ENCODE data around the gene INTS3.

The INTS3 gene

DNA sequence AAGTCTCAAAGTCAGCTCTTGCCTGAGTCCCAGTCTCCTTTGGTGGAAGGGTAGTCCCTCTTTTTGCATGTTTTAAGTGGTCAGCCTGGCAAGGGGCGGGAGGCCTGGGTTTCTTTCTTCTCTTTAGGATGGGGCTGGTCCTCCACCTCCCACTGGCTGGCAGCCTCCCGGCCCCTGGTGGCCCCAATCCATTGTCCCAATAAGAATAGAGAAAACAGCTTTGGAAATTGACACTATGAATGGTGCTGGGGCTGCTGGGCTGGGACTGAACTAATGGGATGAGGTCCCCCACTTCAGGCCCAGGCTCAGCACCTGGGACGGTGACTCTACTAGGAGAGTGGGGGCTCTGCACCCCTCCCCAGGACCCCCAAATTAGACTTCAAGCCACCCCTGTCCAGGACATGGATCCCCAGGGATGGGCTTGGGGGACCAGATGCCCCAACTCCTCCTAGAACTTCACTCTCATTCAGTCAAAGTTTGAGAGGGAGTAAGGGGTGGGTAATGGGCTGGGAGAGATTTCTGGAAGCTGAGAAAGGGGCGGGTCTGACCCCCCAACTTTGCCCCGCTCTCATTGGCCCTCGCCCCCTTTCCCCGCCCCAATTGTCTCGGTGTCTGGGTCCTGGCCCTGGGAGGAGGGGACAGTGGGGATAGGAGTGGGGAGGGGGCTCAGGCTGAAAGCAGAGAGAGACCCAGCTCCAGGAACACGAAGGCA, 65.6 kb downstream of the INTS3 start:
- DNase-seq (ENCODE audit: low read depth, low spot score), result no peak
- in situ Hi-C loops (cut with HindIII; ENCODE audit: low sequenced_read_pairs), result no loop called here

DNA sequence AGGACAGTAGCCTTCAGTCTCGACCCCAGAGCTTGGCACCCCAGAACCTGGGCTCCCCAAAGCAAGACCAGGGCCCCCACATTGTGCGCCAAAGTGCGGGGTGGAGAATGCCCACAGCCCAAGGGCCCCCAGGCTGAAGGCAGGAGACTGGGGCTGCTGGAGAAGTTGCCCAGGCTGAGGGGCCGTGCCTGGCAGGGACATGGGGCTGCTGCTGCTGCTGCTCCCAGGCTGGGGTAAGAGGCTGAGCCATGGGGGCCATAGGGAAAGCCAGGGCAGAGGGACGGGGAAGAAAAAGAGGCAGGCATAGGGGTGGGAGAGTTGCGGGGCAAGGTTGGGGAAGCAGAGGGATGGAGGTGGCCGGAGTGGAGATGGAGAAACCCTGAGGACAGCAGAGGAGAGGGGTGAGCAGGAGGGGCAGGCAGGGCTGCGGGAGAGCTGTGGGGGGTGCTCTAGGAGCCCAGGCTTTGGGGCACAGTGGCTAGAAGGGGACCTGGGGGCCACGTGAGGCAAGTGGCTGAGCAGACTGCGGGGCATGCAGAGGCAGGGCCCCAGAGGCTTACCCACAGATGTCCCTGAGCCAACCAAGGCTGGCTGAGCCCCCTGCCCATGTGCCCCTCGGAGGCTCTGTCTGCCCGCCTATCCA, 66.2 kb downstream of the INTS3 start:
- TF ChIP-seq, protein P1, sequence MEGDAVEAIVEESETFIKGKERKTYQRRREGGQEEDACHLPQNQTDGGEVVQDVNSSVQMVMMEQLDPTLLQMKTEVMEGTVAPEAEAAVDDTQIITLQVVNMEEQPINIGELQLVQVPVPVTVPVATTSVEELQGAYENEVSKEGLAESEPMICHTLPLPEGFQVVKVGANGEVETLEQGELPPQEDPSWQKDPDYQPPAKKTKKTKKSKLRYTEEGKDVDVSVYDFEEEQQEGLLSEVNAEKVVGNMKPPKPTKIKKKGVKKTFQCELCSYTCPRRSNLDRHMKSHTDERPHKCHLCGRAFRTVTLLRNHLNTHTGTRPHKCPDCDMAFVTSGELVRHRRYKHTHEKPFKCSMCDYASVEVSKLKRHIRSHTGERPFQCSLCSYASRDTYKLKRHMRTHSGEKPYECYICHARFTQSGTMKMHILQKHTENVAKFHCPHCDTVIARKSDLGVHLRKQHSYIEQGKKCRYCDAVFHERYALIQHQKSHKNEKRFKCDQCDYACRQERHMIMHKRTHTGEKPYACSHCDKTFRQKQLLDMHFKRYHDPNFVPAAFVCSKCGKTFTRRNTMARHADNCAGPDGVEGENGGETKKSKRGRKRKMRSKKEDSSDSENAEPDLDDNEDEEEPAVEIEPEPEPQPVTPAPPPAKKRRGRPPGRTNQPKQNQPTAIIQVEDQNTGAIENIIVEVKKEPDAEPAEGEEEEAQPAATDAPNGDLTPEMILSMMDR (IDR thresholded peaks at IDR 0.05; ENCODE audit: low read depth, low read length), result no peak
- in situ Hi-C loops (cut with HindIII; ENCODE audit: low sequenced_read_pairs), result no loop called here
- H3K4me3 ChIP-seq (ENCODE audit: low read depth, low read length), result no peak overlapping the region
- no peak for DNase-seq (ENCODE audit: low read depth, low spot score)

More for the DNA sequence above, 65.6 kb downstream of the INTS3 start:
- TF ChIP-seq, protein P1 (IDR thresholded peaks at IDR 0.05; ENCODE audit: low read depth, low read length), result no peak
- no peak overlapping the region for H3K4me3 ChIP-seq (ENCODE audit: low read depth, low read length)

DNA sequence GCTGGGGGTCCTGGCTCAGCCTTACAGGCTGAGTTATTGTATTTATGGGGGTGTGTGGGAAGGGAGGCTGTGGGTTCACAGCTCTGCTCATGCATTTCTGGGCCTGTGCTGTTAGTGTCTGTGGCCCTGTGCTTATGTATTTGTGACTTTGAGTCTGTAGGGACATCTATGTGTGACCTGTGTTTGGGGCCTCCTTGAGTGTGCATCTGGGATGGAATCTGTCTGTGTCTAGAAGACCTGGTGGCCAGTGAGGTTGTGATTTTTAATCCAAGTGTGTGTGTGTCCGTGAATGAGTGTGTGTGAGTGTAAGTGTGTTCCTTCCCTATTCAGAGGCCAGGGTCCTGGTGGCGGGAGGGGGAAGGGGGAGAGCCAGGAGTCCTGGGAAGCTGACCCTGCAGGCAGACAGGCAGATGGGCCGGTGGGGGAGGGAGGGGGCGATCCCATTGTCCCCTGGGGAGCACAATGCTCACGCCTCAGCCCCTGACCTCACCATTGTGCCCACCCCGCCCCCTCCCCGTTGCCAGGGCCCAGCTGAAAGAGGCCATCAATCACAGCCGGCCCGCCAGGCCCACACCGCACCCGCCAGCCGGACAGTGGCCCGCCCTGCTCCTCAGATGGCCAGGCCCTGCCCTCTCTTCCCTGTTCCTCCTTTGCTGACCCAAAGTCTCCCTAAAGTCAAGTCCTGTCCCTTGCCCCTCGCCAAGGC, 66.9 kb downstream of the INTS3 start:
- in situ Hi-C loops (cut with HindIII; ENCODE audit: low sequenced_read_pairs), result no loop called here
- no peak for DNase-seq (ENCODE audit: low read depth, low spot score)
- TF ChIP-seq, protein P1 (IDR thresholded peaks at IDR 0.05; ENCODE audit: low read depth, low read length), result no peak
- H3K4me3 ChIP-seq (ENCODE audit: low read depth, low read length), result no peak overlapping the region

DNA sequence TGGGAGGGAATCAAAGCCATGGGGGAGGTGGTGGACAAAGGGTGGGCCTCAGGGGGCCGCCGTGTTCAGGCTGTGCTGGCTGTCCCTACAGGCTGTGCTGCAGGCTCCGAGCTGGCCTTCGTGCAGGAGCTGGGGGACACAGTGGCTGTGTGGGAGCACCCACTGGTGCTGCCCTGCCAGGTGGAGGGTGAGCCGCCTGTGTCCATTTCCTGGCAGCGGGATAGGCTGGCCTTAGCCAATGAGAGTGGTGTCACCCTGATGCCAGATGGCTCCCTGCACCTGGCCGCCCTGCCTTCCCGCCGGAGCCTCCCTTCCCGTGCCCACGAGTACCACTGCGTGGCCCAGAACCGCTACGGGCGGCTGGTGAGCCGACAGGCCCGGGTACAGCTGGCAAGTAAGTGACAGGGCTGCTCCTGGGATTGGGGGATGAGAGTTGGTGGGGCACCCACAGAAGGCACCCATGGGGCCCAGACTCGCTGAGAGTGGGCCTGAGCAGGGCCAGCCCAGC, 67.5 kb downstream of the INTS3 start:
- DNase-seq (ENCODE audit: low read depth, low spot score), result no peak
- in situ Hi-C loops (cut with HindIII; ENCODE audit: low sequenced_read_pairs), result no loop called here
- TF ChIP-seq, protein P1 (IDR thresholded peaks at IDR 0.05; ENCODE audit: low read depth, low read length), result no peak
- H3K4me3 ChIP-seq (ENCODE audit: low read depth, low read length), result no peak overlapping the region

DNA sequence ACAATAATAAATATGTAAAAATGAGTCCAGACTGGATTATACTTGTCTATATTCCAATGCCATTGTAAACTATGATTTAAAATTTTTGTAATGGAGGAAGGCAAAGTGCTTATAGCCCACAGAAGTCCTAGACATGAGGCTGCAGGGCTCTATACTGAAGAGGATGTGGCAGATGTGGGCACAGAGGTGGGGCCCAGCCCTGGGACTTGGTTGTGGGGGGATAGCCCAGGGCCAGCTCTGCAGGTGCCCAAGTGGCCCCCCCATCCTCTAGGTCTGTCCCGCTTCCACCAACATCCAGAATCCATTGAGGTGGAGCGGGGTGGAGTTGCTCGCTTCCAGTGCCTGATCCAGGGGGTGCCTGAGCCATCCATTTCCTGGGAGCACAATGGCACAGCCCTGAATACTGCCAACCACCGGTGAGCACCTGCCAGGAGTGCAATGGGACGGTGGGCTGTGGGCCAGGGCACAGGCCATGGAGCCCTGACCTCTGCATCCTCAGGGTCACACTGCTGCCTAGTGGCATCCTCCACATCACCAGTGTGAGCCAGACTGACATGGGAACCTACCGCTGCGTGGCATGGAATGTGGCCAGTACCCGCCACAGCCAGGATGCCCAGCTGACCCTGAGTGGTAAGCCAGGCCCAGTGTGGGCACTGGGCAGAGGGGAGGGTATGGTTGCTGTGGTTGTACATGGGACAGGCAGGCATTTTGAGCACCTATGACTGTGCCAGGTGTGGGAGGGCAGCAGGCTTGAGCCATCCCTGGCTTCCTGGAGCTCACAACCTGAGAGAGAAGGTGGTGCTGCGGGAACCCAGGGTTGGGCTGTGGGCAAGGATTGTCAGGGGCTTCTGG, 68.3 kb downstream of the INTS3 start:
- no peak overlapping the region for H3K4me3 ChIP-seq (ENCODE audit: low read depth, low read length)
- in situ Hi-C loops (cut with HindIII; ENCODE audit: low sequenced_read_pairs), result no loop called here
- TF ChIP-seq, protein P1 (IDR thresholded peaks at IDR 0.05; ENCODE audit: low read depth, low read length), result no peak
- no peak for DNase-seq (ENCODE audit: low read depth, low spot score)

Data from astrocyte of the spinal cord (primary cell).